Breast epithelium (tissue), 3 donors: ENCODE results near the gene GPATCH4.

Experiments used
- POLR2A ChIP-seq: fragments of 450-650 bp; IDR thresholded peaks from one replicate; pipeline ENCODE4 v1.6.1; 2016; ENCODE audit warnings: antibody characterized with exemption, mild to moderate bottlenecking, moderate library complexity
- POLR2AphosphoS5 ChIP-seq, 3 donors: sonication (generic); formaldehyde crosslinking; IDR thresholded peaks; one replicate each; pipeline ENCODE4 v1.6.1; 2017; ENCODE audit warnings: antibody characterized with exemption in 3 of 3
- TF ChIP-seq, protein P1 (sequence below), 3 donors: fragments of 450-650 bp; IDR thresholded peaks; one replicate each; pipeline ENCODE4 v1.5.1; 2016 to 2017; ENCODE audit warnings: antibody characterized with exemption in 3 of 3, mild to moderate bottlenecking in 3 of 3, moderate library complexity in 3 of 3

DNA sequence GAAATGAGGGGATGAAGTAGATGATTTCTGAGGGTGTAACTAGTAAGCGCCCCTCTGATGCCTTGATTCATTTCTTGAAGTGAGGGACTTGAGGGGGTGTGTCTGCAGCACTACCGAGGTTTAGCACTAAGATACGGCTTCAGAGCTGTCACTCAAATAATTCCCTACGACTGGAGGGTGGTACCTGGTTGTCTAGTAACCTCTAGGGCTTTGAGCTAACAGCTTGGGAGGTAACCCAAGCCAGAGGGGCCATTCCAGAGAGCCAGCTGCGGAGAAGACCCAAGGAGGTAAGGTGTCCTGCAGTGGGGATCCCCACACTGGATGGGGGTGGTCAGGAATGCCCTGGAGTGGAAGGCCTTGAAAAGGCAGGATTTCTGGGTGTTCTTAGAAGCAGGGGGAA is 21.8 kb downstream of the GPATCH4 start, which contains the start of gene TTC24:
- TF ChIP-seq POLR2A (no peak), POLR2AphosphoS5 (IDR thresholded peaks at IDR 0.05) (no peak)
- TF ChIP-seq, protein P1, sequence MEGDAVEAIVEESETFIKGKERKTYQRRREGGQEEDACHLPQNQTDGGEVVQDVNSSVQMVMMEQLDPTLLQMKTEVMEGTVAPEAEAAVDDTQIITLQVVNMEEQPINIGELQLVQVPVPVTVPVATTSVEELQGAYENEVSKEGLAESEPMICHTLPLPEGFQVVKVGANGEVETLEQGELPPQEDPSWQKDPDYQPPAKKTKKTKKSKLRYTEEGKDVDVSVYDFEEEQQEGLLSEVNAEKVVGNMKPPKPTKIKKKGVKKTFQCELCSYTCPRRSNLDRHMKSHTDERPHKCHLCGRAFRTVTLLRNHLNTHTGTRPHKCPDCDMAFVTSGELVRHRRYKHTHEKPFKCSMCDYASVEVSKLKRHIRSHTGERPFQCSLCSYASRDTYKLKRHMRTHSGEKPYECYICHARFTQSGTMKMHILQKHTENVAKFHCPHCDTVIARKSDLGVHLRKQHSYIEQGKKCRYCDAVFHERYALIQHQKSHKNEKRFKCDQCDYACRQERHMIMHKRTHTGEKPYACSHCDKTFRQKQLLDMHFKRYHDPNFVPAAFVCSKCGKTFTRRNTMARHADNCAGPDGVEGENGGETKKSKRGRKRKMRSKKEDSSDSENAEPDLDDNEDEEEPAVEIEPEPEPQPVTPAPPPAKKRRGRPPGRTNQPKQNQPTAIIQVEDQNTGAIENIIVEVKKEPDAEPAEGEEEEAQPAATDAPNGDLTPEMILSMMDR (IDR thresholded peaks at IDR 0.05) = no peak
